NCI-H1436 treated with DMSO at 0.1 percent for 48 hours (cell line): ENCODE measurements around the gene USP7.

Source experiments
- DNase-seq: peaks from one replicate; lab custom pipeline; 2025; lab: John Stamatoyannopoulos, UW

The USP7 gene

GRCh38 chr16:8899709-8900317 is 63.9 kb downstream of the USP7 start:
- DNase-seq: no peak

DNA sequence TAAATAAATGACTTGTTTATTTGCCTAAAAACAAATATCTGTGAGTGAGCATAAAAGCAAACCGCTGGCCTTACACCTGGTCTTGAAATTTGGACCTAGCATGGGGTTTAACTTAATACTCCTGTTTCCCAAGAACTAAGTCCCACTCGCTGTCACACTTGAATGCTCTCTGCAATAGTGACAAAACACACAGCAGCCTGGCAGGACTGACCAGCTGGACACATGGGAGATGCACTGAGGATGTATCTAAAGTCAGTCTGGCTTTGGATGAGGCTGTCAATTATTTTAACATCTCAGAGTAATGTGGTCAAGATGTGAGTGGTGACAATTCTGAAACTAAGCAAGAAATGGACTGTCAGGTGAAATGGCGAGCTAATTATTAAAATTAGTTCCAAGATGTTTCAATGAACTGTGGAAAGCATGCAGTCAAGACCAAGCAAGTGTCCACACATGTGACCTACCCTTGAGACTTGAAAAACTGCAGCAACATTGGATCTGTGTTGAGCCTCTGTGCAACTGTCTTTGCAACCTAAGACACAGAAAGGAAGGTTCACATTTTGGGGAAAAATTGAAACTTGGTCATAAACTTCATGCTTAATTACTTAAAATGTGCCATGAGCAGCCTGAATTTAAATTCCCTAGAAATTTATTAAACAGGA is 64.9 kb downstream of the USP7 start:
- no peak for DNase-seq

DNA sequence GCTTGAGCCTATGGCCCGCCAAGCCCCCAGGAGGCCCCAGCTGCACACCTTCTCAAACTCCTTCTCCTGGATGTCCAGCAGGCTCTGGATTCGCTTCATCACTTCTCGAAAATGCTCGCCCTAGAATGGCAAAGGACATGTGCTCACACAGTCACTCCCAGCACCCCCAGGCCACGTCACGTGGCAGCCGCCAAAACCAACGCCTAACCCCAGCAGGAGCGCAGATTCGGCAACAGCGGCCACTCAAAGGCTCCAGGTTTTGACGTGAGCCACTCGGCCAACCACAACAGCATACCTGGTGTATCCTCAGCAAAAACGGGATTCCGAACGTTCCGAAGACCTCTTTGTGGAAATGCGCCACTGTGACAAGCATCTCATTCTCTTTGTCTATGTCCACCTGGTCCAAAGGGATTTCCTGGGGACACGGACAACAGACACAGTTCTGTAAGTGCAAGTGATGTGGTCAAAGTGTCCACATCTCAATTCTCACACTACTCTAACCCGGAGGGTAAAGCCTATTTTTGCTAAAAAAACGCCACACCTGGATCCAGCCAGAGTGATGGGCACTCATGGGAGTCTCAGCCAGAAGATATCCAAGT is 68.9 kb downstream of the USP7 start:
- no peak for DNase-seq

DNA sequence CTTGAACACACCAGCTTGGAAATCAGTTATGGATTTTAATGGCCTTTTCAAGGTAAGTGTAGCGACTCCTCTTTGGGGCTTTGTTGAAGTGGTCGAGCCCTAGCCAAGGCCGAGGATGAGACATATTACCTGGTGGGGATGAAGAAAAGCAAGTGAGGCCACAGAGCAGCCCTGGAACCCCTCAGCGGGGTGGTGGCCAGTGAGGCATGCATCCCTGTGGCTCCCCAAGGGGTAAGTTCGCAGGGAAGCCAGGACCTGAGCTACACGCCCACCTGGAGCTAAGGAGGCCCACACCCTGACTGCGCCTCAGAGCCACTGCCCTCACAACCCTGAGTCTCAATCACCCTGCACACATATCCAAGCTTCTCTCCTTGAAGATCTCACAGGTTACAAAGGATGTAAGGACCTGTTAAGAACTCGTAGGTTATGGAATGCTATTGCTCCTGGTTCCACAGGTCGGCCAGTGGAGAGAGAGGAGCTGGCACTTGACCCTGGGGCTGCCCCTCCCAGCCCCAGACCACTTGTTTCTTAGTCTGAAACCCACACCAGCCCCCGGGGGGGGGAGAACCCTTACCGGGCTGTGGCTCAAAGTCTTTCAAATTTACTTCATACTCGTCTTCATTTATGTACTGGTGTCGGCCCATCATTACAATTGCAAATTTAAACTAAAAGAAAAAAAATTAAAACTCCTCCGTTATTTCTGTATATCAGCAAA is 69.6 kb downstream of the USP7 start:
- DNase-seq: no peak

DNA sequence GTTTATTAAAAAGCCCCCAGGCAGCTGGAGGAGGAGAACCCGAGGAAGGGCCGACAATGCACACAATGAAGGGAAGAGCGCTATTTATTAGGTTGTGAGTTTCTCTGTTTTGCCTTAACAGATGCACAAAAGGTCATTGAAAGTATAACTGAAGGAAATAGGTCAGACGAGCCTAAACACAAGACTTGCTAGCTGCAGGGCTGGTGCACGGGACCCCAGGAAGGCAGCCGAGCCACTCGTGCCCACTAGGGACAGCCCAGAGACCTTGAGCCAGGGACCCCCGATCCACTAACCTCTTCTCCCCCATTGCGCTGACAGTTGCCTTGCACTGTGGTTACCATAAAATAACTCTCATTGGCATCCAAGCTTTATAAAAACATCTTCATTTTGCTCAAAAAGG is 70.3 kb downstream of the USP7 start:
- no peak for DNase-seq

DNA sequence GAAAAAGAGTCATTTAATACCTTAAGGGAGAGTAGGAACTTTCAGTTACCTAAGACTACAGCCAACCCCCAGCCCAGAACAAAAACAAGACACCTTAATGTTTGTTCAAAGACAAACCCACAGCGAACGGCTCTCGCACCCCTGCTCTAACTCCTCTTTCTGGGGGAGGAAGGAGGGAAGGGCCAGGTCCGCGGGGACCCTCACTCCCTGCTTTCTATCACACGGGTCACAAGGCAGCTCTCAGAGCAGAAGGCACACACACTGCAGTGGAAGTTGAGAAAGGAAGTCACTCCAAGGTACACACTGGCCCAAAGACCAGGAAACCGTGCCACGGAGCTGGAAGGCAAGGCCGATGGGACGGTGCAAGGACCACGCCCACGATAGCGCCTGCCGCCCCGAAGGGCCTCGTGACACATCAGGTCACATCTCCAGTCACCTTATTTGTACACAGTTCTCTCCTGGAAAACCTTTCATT is 71.6 kb downstream of the USP7 start:
- DNase-seq: no peak

- no peak for DNase-seq
Measured at GRCh38 chr16:8890549-8890921, 73.2 kb downstream of the USP7 start.

DNA sequence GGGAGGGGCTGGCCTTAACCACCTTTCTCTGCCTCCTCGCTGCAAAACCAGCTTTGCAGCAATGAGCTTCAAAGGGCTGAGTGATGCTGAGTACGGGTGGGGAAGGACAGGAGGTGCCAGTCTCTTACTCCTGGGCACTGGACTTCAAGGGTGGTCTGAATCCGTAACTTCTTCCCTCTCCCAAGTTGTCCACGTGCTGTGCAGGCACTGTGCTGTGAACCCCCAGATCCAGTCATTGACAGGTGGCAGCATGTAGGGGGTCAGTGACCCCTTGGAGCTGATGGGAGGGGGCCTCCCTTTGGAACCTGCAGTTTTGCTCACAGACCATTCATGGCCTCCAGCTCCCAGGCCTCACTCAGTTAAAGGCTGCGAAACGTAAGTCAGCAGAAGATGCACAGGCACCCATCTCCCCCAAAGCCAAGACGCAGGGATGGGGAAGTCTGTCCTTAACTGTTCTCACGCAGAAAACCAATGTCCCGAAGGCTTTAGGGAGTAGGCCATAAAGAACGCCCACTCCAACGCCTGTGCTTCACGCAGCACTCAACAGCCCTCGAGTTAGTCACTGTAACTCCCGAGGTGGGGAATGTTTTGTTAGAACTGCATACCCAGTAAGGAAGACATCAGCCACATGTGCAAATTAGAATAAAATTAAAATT is 73.7 kb downstream of the USP7 start:
- DNase-seq: no peak

DNA sequence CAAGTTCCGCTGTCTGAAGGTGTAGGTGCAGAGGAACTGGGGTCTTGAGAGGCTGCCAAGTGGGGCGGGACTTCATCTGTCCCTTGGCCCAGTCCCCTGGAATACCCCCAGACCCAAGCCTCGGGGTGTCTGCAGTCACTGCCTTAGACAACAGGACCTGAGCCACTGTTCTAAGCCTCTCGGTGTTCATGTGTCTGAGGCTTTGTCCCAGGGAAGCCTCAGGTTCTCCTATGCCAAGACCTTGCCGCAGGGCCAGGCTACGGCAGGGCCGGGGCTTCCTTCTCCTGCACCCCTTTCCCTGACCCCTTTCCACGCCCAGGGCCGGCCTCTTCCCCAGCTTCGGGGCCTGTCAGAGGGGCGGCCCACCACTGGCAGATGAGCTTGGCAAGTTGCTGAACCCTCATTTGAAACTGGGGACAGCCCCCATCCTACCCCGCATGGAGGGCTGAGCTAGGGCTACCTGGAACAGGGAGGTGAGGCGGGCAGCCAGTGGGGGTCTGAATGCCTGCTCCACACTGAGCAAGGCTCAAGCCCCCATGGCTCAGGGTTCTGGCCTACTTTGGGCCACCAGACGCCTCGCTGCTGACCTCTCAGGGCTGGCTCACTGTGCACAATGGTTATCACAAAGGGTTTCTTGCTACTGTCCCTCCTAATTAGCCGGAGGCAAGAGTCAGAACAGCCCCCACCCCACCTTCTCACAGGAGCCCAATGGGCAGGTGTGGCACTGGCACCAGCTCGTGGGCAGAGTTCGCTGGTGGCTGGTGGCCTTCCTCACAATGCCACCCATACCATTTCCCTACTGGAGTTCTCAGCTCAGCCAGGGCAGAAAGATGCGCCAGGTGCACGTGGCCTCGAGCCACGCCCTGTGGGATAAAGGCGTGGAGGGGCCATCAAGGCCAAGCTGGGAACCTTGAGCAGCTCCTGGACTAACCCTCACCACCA is 74.5 kb downstream of the USP7 start:
- DNase-seq: no peak

GRCh38 chr16:8887952-8888560 is 75.7 kb downstream of the USP7 start:
- DNase-seq: no peak

- DNase-seq: no peak
Measured at GRCh38 chr16:8887431-8887765, 76.3 kb downstream of the USP7 start.

- no peak for DNase-seq
Measured at GRCh38 chr16:8886593-8887430, 76.9 kb downstream of the USP7 start.

DNA sequence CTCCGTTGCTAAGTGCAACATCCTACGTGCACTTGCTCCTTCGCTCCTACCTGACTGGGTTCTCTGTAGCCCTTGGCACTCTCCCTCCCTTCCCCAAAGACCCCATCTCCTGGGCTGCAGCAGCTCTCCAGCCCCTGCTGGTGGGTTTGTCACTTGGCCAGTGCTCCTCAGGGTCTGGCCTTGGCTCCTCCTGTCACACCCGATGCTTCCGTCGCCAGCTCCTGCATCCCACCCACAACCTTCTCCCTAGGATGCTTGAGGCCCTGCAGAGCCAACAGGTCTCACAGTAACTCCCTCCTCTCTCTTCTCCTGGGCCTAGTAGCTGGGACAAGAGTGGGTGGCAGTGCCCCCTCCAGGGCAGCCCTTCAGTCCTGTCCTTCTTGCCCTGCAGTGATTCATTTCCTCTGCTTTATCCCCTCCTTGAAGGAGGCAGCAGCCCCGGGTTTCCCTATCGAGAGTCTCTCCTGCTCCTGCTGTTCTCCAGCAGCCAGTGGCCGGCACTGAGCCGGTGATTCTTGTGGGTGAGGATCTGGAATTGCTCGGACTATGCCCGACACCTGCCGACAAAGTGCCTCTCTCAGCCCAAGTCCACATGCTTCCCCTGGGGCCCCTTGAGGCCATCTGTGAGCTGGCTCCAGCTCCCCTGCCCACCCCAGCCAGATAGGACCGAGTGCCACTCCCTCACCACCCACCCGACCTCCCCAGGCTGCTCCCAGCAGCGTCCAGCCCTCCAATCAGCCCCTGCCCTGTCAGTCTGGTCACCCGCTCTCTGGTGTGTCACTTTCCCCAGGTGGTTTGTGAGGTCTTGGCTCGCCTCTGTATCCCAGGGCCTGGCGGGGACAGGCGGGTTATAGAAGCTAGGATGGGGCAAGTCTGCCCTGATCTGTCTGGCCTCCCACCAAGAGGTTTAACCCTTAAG is 77.8 kb downstream of the USP7 start:
- no peak for DNase-seq

- DNase-seq: no peak
Measured at GRCh38 chr16:8882725-8883377, 80.9 kb downstream of the USP7 start.

GRCh38 chr16:8882041-8882617 is 81.6 kb downstream of the USP7 start, which contains the start of gene LITAFD:
LITAFD (plus strand) TSS chr16:8882351; CDS start chr16:8884356, 2,005 bp downstream.
- DNase-seq: no peak

DNA sequence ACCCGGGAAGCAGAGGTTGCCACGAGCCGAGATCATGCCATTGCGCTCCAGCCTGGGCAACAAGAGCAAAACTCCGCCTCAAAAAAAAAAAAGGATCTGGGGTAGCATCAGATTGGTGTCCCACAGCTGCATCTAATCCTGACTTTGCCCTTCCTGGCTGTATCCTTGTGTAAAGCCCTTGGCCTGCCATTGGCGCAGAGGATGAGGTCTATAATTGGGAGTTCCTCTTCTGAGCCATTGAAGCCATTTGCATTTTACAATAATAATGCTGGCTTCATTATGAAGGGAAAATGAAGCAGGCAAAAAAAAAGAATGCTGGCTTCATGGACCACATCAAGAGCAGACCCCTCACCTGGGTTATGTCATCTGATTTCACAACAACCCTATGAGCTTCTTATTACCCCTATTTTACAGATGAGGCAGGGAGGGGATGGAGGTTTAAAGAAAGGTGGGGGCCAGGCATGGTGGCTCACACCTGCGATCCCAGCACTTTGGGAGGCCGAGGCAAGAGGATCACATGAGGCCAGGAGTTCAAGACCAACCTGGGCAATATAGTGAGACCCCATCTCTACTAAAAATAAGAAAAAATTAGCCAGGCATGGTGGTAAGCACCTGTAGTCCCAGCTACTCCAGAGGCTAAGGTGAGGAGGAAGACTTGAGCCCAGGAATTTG is 82.7 kb downstream of the USP7 start:
- DNase-seq: no peak

GRCh38 chr16:8878523-8878911 is 85.2 kb downstream of the USP7 start:
- no peak for DNase-seq
